C4-2B (cell line): ENCODE measurements around the gene LIX1.

Experiments used
- ZFX ChIP-seq: fragments of 450-650 bp; IDR thresholded peaks from 2 replicates; pipeline ENCODE4 v1.6.1; 2017
- TF ChIP-seq, protein P1 (sequence below): fragments of 450-650 bp; conservative IDR thresholded peaks from 2 replicates; pipeline ENCODE4 v1.5.1; 2017; ENCODE audit warnings: mild to moderate bottlenecking

DNA sequence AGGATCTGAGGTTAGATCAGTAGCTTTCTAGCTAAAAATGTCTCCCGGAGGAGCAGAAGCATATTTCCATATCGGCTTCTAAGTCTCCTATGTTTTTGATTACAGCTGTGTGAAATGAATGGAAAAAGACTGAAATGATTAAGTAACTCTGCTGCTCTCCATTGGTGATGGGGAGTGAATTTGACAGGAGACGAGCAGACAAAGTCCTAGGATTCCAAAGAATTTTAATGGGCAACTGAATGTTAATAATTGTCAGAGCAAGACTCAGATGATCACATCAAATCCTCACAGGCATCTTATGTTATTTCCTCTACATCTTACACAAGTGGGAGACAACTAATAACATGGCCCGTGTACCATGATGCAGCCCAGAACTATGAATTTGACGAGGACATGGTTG is 66.8 kb downstream of the LIX1 start:
- TF ChIP-seq, protein P1, sequence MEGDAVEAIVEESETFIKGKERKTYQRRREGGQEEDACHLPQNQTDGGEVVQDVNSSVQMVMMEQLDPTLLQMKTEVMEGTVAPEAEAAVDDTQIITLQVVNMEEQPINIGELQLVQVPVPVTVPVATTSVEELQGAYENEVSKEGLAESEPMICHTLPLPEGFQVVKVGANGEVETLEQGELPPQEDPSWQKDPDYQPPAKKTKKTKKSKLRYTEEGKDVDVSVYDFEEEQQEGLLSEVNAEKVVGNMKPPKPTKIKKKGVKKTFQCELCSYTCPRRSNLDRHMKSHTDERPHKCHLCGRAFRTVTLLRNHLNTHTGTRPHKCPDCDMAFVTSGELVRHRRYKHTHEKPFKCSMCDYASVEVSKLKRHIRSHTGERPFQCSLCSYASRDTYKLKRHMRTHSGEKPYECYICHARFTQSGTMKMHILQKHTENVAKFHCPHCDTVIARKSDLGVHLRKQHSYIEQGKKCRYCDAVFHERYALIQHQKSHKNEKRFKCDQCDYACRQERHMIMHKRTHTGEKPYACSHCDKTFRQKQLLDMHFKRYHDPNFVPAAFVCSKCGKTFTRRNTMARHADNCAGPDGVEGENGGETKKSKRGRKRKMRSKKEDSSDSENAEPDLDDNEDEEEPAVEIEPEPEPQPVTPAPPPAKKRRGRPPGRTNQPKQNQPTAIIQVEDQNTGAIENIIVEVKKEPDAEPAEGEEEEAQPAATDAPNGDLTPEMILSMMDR, result no peak
- TF ChIP-seq ZFX, result no peak
